ENCODE results near the gene VPS33A.
"Not testable (repeated sequence)": the region's sequence is repeated elsewhere in the genome, so short reads cannot be mapped to it uniquely, and the experiment has no call there.

The VPS33A gene

DNA sequence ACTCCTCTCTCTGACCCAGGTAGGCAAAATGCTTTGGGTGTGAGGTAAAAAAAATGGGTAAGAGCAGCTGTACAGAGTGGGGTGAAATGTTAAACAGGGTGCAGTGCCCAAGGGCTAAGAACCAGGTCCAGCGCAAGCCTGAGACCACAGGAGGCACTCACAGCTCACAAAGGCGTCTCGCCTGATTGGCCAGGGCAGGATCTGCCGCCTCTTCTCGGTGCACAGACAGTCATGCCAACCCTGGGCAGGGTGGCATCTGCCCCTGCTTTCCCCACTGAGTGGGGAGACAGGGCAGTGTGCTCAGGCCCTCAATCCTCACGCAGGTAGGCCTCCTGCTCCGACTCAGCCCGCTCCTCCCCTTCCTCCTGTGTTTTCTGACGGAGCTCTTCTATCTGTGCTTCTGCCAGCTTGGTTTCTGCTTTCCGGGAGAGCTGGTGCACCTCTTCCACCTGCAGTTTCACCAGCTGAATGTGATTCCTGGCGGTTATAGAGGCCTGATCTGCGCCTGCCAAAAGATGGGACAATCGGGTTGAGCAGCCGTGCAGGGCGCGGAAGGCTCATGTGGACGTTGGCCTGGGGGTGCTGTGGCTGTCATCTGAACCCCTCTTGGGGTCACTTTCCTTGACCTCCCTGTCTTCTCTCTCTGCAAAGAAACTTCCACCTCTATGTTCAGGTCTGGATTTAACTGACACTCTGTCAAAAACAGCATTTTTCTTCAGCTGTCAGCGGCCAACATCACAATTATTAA is 58.0 kb downstream of the VPS33A start:
- H3K4me1 ChIP-seq (ENCODE audit: control insufficient read depth, insufficient read depth, low read length): no peaks in the 10 kb centered on the region
- no peak overlapping the region for H3K27ac ChIP-seq (ENCODE audit: low read depth, low read length)
- H3K27me3 ChIP-seq (ENCODE audit: control insufficient read depth, insufficient read depth, low read length): peaks cover 4% of the 10 kb centered on the region
- no peak overlapping the region for H3K4me3 ChIP-seq (ENCODE audit: low read length)
- H3K36me3 ChIP-seq (ENCODE audit: control insufficient read depth, insufficient read depth, low read length): peaks cover 24% of the 10 kb centered on the region
- no peak overlapping the region for H3K9ac ChIP-seq (ENCODE audit: low read length)

DNA sequence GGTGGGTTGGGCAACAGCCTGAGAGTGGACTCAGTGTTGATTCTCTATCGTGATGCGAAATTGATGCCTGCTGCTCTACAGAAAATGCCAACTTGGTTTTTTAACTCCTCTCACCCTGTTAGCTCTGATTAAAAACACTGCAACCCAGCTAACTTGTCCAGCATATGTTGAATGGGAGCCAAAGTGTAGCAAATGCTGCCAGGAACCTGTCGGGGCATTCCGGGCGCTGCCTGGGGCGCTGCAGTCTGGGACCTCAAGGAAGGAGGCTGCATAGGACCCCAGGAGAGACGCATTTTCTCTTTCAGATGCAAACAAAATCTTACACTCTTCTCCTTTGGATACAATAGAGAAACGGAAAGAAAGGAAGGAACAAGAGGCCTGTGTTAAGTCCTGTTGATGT is 58.9 kb downstream of the VPS33A start:
- Histone ChIP-seq H3K4me3 (ENCODE audit: low read length) (no peak overlapping the region), H3K27me3 (ENCODE audit: control insufficient read depth, insufficient read depth, low read length) (peaks cover 7% of the 10 kb centered on the region), H3K9ac (ENCODE audit: low read length) (no peak overlapping the region), H3K4me1 (ENCODE audit: control insufficient read depth, insufficient read depth, low read length) (no peaks in the 10 kb centered on the region), H3K36me3 (ENCODE audit: control insufficient read depth, insufficient read depth, low read length) (peaks cover 20% of the 10 kb centered on the region), H3K27ac (ENCODE audit: low read depth, low read length) (no peak overlapping the region)

DNA sequence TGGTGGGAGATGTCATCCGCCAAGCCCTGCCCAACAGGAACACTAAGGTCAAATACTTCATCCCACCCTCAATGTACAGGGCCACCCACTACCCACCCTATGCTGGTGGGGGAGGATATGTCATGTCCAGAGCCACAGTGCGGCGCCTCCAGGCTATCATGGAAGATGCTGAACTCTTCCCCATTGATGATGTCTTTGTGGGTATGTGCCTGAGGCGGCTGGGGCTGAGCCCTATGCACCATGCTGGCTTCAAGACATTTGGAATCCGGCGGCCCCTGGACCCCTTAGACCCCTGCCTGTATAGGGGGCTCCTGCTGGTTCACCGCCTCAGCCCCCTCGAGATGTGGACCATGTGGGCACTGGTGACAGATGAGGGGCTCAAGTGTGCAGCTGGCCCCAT is 59.3 kb downstream of the VPS33A start:
- H3K4me1 ChIP-seq (ENCODE audit: control insufficient read depth, insufficient read depth, low read length): no peaks in the 10 kb centered on the region
- no peak overlapping the region for H3K9ac ChIP-seq (ENCODE audit: low read length)
- no peak overlapping the region for H3K27ac ChIP-seq (ENCODE audit: low read depth, low read length)
- H3K4me3 ChIP-seq (ENCODE audit: low read length): no peak overlapping the region
- H3K27me3 ChIP-seq (ENCODE audit: control insufficient read depth, insufficient read depth, low read length): peaks cover 7% of the 10 kb centered on the region
- H3K36me3 ChIP-seq (ENCODE audit: control insufficient read depth, insufficient read depth, low read length): peaks cover 20% of the 10 kb centered on the region

DNA sequence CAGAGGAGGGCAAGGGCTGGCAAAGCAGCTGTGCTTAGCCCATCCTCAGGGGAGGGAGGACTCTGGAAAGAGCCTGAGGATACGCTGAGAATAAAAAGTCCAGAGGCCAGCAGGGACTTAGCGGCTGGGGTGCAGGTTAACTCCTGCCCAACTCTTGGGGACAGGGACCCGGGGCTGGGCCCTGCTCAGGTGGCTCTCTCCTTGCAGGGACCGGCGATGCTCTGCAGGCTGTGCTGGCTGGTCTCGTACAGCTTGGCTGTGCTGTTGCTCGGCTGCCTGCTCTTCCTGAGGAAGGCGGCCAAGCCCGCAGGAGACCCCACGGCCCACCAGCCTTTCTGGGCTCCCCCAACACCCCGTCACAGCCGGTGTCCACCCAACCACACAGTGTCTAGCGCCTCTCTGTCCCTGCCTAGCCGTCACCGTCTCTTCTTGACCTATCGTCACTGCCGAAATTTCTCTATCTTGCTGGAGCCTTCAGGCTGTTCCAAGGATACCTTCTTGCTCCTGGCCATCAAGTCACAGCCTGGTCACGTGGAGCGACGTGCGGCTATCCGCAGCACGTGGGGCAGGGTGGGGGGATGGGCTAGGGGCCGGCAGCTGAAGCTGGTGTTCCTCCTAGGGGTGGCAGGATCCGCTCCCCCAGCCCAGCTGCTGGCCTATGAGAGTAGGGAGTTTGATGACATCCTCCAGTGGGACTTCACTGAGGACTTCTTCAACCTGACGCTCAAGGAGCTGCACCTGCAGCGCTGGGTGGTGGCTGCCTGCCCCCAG is 60.0 kb downstream of the VPS33A start:
- Histone ChIP-seq H3K27ac (ENCODE audit: low read depth, low read length) (no peak overlapping the region), H3K4me3 (ENCODE audit: low read length) (no peak overlapping the region), H3K9ac (ENCODE audit: low read length) (no peak overlapping the region), H3K27me3 (ENCODE audit: control insufficient read depth, insufficient read depth, low read length) (peaks cover 7% of the 10 kb centered on the region), H3K36me3 (ENCODE audit: control insufficient read depth, insufficient read depth, low read length) (peaks cover 17% of the 10 kb centered on the region), H3K4me1 (ENCODE audit: control insufficient read depth, insufficient read depth, low read length) (no peaks in the 10 kb centered on the region)

DNA sequence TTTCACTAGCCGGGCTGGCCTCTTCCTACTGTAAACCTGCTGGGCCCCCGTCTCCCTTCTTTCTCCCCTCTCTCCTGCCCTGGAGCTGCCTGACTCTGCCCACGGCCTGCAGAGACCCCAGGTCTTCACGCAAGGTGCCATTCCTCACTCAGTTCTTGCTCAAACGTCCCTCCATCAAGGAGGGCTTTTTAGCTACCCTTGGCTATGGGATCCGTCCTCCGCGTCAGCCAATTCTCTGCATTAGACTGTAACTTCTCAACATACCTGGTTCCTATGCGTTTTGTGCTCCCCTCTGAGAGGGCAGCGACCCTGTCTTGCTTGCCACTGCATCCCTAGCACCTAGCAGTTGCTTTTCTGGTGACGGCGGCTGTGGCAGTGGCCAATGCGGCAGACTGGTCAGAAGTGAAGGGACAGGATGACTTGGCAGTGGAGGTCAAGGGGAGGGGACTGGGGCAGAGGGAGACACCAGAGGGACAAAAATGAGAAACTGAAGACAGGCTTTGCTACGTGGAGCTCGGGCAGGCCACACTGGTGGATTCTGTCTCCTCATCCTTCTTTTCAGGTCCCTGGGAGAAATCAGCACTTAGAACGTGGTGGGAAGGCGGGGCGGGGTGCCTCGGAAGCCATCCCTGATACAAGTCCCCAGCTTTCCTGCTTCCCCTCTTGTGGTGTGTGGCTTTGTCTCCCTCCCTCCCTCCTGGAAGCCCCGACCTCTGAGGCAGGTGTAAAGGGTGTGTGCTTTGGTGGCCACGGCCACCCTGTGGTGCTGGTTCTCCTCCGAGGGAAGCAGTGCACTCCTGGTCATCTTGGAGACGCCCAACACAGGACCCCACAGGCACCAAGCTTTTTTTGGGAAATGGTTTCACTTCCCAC is 61.0 kb downstream of the VPS33A start:
- no peaks in the 10 kb centered on the region for H3K4me1 ChIP-seq (ENCODE audit: control insufficient read depth, insufficient read depth, low read length)
- H3K36me3 ChIP-seq (ENCODE audit: control insufficient read depth, insufficient read depth, low read length): peaks cover 14% of the 10 kb centered on the region
- H3K27me3 ChIP-seq (ENCODE audit: control insufficient read depth, insufficient read depth, low read length): peaks cover 10% of the 10 kb centered on the region
- no peak overlapping the region for H3K9ac ChIP-seq (ENCODE audit: low read length)
- H3K27ac ChIP-seq (ENCODE audit: low read depth, low read length): no peak overlapping the region
- no peak overlapping the region for H3K4me3 ChIP-seq (ENCODE audit: low read length)

DNA sequence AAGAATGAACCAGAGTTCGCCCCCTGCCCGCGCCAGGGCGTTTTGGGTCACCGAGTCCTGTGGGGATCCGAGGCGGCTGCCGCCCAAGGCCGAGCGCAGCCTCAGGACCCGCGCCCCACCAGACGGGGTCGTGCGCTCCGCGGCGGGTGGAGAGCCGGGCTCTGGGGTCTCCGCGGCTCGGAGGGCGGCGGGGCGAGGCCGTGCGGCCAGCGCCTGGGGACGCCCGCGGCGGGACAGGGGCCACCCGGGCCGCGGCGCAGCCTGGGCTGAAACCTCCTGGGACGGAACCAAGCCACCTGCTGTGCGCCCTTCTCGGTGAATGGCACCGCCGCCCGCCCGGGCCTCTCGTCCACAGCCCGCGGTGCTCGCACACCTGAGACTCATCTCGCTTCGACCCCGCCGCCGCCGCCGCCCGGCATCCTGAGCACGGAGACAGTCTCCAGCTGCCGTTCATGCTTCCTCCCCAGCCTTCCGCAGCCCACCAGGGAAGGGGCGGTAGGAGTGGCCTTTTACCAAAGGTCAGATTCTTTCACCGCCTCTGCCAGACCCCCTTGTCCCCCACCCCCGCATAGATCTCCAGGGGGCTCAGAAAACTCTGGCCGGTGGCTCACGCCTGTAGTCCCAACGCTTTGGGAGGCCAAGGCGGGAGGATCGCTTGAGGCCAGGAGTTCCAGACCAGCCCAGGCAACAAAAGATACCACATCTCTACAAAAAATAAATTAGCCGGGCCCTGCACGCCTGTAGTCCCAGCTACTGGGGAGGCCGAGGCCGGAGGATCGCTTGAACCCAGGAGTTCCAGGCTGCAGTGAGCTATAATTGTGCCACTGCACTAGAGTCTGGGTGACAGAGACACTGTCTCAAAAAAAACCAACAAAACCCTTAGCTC is 61.9 kb downstream of the VPS33A start:
- Histone ChIP-seq H3K4me1 (ENCODE audit: control insufficient read depth, insufficient read depth, low read length) (no peaks in the 10 kb centered on the region), H3K36me3 (ENCODE audit: control insufficient read depth, insufficient read depth, low read length) (peaks cover 14% of the 10 kb centered on the region), H3K9ac (ENCODE audit: low read length) (no peak overlapping the region), H3K4me3 (ENCODE audit: low read length) (peak overlapping the region; percentile 69), H3K27me3 (ENCODE audit: control insufficient read depth, insufficient read depth, low read length) (peaks cover 10% of the 10 kb centered on the region), H3K27ac (ENCODE audit: low read depth, low read length) (no peak overlapping the region)

DNA sequence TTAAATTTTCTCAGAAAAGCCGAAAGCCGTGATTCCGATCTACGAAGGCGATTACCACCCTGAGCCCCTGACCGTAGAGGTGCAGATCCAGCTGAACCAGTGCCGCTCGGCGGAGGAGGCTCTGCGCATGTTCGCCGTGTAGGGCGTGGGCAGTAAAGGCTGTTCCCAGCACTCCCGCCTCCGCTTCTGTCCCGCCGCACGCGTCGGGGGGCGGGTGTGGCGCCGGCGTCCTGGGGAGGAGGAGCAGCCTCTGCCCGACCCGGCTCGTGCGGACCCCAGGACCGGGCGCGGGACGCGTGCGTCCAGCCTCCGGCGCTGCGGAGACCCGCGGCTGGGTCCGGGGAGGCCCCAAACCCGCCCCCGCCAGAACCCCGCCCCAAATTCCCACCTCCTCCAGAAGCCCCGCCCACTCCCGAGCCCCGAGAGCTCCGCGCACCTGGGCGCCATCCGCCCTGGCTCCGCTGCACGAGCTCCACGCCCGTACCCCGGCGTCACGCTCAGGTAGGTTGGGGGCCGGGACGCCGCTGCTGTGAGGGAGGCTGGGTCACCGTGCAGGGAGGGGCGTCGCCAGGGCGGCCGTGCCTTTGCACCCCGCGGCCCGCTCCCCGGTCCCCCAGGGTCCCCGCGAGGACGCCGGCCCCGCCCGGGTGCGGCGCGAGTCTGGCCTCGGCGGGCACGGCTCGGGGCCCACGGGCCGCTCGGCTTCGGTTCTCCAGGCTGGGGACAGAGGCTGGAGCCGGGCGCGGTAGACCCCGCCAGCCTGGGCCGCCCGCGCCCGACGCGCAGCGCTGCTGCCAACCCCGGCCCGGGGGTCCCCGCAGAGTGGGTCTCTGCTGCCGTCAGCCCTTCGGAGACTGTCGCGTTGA is 62.8 kb downstream of the VPS33A start, which contains the start of gene B3GNT4:
B3GNT4 (plus strand) TSS at position 409 of the 866 bp plus-strand sequence. CDS start 910 bp downstream, outside the sequence.
- H3K27ac ChIP-seq (ENCODE audit: low read depth, low read length): no peak within 1 kb of the TSS
- no peak within 1 kb of the TSS for H3K9ac ChIP-seq (ENCODE audit: low read length)
- peaks cover 14% of the 10 kb centered on the region for H3K36me3 ChIP-seq (ENCODE audit: control insufficient read depth, insufficient read depth, low read length)
- H3K4me1 ChIP-seq (ENCODE audit: control insufficient read depth, insufficient read depth, low read length): no peaks in the 10 kb centered on the region
- H3K27me3 ChIP-seq (ENCODE audit: control insufficient read depth, insufficient read depth, low read length): peaks cover 10% of the 10 kb centered on the region
- H3K4me3 ChIP-seq (ENCODE audit: low read length): peak within 1 kb of the TSS; percentile 69

DNA sequence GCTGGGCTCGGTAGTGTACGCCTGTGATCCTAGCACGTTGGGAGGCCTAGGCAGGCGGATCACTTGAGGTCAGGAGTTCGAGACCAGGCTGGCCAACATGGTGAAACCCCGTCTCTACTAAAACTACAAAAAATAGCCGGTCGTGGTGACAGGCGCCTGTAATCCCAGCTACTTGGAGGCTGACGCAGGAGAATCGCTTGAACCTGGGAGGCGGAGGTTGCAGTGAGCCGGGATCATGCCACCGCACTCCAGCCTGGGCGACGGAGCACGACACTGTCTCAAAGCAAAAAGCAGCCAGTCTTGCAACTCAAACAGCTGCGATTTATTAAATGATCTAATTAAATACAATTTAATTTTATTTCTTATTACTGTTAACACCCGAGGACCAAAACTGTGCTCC is 63.5 kb downstream of the VPS33A start:
- not testable (repeated sequence) for H3K4me1 ChIP-seq (ENCODE audit: control insufficient read depth, insufficient read depth, low read length); H3K9ac ChIP-seq (ENCODE audit: low read length); H3K27me3 ChIP-seq (ENCODE audit: control insufficient read depth, insufficient read depth, low read length); H3K27ac ChIP-seq (ENCODE audit: low read depth, low read length); H3K36me3 ChIP-seq (ENCODE audit: control insufficient read depth, insufficient read depth, low read length)
- peak overlapping the region; percentile 69 for H3K4me3 ChIP-seq (ENCODE audit: low read length)

DNA sequence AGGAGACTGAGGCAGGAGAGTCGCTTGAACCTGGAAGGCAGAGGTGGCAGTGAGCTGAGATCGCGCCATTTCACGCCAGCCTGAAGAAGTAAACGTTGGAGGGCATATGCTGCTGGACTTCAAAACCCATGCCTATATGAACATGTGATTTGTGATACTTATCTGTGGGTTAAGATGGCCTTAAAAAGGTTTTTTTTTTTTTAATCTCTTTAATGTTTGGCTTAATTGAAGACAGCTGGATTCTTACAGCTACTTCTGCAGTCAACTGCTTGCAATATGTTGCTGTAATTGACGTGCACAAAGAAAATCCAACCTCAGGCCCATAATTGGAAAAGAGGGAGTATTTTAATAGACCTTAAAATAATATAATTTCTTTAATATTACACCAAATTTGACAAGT is 64.3 kb downstream of the VPS33A start:
- H3K27me3 ChIP-seq (ENCODE audit: control insufficient read depth, insufficient read depth, low read length): peaks cover 10% of the 10 kb centered on the region
- no peak overlapping the region for H3K27ac ChIP-seq (ENCODE audit: low read depth, low read length)
- H3K36me3 ChIP-seq (ENCODE audit: control insufficient read depth, insufficient read depth, low read length): no peaks in the 10 kb centered on the region
- no peaks in the 10 kb centered on the region for H3K4me1 ChIP-seq (ENCODE audit: control insufficient read depth, insufficient read depth, low read length)
- H3K9ac ChIP-seq (ENCODE audit: low read length): no peak overlapping the region
- H3K4me3 ChIP-seq (ENCODE audit: low read length): no peak overlapping the region

DNA sequence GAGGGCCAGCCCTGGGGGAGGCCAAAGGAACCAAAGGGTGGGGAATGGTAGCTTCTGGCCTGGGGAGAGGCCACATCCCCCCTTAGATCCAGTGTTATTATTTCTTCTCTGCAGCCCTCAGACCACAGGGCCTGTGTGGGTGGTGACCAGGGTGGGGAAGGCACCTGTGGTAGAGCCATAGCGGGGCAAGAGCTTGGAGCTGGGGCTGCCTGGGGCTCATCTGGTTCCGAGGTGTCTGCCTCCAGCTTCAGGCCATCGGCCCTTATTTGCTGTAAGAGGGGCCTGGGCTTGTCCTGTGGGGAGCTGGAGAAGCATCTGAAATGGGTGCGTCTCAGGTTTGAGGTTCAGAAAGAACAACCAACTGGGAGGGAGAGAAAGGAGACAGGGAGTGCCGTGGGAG is 64.9 kb downstream of the VPS33A start:
- Histone ChIP-seq H3K27me3 (ENCODE audit: control insufficient read depth, insufficient read depth, low read length) (peaks cover 10% of the 10 kb centered on the region), H3K9ac (ENCODE audit: low read length) (no peak overlapping the region), H3K4me1 (ENCODE audit: control insufficient read depth, insufficient read depth, low read length) (no peaks in the 10 kb centered on the region), H3K4me3 (ENCODE audit: low read length) (no peak overlapping the region), H3K27ac (ENCODE audit: low read depth, low read length) (no peak overlapping the region), H3K36me3 (ENCODE audit: control insufficient read depth, insufficient read depth, low read length) (no peaks in the 10 kb centered on the region)

All from rectal smooth muscle tissue (tissue), 1 donor.